Activated CD4-positive, alpha-beta memory T cell treated with anti-CD3 and anti-CD28 coated beads, Interleukin-2, amount 10 ng/mL, durations not matched to agents 7 days and 5 days (primary cell): Measurements from ENCODE around the gene C8G. TPM values are rescaled to one million over a fixed set of nuclear protein-coding genes. Genes with fewer than 3 reads are reported as not detected.

Source experiments
- CTCF ChIA-PET: fragments of 350-600 bp; sonication (Branson Sonifier 250); formaldehyde crosslinking; loops from one replicate; lab custom pipeline; 2021; ENCODE audit warnings: antibody characterized with exemption, inconsistent platforms; lab: Charles Lee
- POLR2A ChIA-PET: fragments of 350-600 bp; sonication (Branson Sonifier 250); formaldehyde crosslinking; loops from one replicate; lab custom pipeline; 2021; ENCODE audit warnings: antibody characterized with exemption; lab: Charles Lee
- DNase-seq: peaks from one replicate; pipeline ENCODE4 v3.0.0-alpha.2; 2020
- H3K27ac Mint-ChIP-seq: one replicate; pipeline ENCODE4 v1.8.0; 2021; ENCODE audit warnings: mild to moderate bottlenecking, mixed read lengths
- H3K27me3 Mint-ChIP-seq: one replicate; pipeline ENCODE4 v1.8.0; 2021; ENCODE audit warnings: mixed read lengths
- H3K36me3 Mint-ChIP-seq: one replicate; pipeline ENCODE4 v1.8.0; 2021; ENCODE audit warnings: low read depth, mixed read lengths
- H3K4me1 Mint-ChIP-seq: one replicate; pipeline ENCODE4 v1.8.0; 2021; ENCODE audit warnings: mixed read lengths
- H3K4me3 Mint-ChIP-seq: one replicate; pipeline ENCODE4 v1.8.0; 2021; ENCODE audit warnings: mild to moderate bottlenecking, mixed read lengths
- H3K9me3 Mint-ChIP-seq: one replicate; pipeline ENCODE4 v1.8.0; 2021; ENCODE audit warnings: mixed read lengths
- total RNA-seq, 2 experiments: library from RNA; stranded (reverse); gene quantifications; one replicate each; pipeline ENCODE4 v1.2.3, GENCODE V29; 2021

The C8G gene
- total RNA-seq, 2 experiments from 2014 or later = 1.5 to 3.2 TPM

DNA sequence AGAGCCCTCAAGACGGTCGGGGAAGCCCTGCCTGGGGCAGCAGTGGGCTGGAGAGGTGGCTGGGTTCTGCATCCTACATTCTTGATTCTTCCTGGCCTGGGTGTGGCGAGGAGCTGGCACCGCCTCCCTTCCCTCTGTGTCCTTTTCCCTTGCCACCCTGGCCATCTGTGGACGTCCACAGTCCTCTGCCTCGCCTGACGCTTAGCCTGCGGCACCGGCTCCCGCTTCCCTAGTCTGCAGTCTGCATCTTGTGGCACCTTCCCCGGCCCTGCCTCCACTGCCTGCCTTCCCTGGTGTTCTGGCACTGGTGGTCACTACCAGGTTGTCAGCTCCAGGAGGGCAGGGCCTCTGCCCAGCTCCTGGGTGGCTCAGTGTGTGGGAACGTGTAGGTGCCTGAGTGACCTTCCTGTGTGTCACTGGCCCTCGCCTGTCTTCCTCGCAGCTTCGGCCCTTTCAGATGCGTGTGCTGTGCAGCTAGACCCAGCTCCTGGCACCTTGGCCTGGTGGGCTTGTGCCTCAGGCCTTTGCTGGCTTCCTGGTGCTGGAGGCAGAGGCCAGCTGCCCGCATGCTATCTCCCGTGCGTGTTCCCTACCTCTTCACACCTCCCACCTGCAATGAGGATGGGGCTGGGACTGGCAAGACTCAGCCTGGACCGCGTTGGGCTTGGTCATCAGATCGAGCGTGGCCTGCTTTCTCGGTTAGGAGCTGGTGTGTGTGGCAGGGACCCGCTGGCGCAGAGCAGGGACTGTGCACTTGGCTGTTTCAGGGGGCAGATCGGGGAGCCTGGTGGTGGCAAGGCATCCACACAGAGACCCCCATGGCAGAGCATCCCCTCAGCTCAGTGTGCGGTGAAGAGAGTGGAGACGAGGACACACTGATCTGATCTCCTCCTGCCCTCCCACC, 37.8 kb upstream of the C8G start:
- no peak for DNase-seq
- no peak overlapping the region for H3K4me3 Mint-ChIP-seq
- POLR2A ChIA-PET = interaction anchor here (0.5 kb wide), 1 partner anchor 29 kb away, joined by 3 read pairs; no protein-coding TSS in a partner anchor
- no peaks in the 10 kb centered on the region for H3K27me3 Mint-ChIP-seq
- peaks cover 22% of the 10 kb centered on the region for H3K4me1 Mint-ChIP-seq
- H3K9me3 Mint-ChIP-seq = no peaks in the 10 kb centered on the region
- peak overlapping the region; percentile 47 for H3K27ac Mint-ChIP-seq
- peaks cover 58% of the 10 kb centered on the region for H3K36me3 Mint-ChIP-seq
- CTCF ChIA-PET = no interaction called here

DNA sequence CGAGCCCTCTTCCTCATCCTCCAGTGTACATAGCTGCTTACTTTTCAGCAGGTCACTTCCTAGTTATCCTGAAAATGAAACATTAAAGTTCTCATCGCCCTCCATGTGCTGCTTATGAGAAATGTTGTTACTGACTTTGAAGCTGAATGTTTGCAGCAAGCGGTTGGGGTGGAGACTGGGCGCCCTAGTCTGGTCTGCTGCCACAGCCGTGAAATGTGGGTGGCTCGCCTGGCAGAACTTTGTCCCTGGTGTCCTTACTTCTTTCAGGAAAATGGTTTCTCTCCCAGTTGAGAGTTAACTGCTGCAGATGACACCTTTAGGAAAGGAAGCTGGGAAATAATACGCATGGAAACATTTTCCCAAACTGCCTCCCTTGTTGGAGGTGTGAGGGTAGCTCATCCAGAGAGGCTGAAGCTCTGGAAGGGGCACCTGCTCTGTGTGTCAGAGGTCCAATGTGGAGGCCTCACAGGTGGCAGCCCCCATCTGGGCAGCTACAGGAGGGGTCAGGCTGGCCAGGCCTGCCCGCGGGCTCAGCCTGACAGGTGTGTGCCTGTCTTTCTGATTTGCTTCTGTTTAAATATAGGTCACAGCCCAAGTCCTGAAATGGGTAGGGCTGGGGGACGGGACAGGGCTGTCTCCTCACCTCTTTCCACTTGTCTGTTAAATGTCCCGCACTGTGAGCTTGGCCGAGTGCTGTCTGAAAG, 34.7 kb upstream of the C8G start:
- Mint-ChIP-seq H3K27me3 (no peaks in the 10 kb centered on the region), H3K4me1 (peaks cover 5% of the 10 kb centered on the region), H3K4me3 (no peak overlapping the region), H3K27ac (no peak overlapping the region), H3K36me3 (peaks cover 62% of the 10 kb centered on the region), H3K9me3 (no peaks in the 10 kb centered on the region)
- CTCF ChIA-PET = no interaction called here
- DNase-seq = no peak
- POLR2A ChIA-PET = no interaction called here

DNA sequence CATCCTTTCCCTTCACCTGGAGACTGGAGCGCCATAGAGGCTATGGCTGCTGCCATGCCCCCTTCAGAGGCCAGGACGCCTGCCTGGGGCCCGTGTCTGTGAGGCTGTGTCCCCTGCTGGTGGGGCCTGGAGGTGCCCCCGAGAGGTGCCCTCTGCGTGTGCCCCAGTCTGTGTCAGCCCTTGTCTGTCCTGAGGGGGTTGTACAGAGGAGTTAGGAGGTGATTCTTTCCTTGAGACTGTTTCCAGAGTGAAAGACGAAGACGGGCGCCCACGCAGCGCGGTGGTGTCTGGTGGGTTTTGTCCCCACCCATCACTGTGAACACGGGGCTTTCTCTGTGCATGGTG, 34.2 kb upstream of the C8G start:
- Mint-ChIP-seq H3K27ac (no peak overlapping the region), H3K36me3 (peaks cover 62% of the 10 kb centered on the region)
- POLR2A ChIA-PET = no interaction called here

DNA sequence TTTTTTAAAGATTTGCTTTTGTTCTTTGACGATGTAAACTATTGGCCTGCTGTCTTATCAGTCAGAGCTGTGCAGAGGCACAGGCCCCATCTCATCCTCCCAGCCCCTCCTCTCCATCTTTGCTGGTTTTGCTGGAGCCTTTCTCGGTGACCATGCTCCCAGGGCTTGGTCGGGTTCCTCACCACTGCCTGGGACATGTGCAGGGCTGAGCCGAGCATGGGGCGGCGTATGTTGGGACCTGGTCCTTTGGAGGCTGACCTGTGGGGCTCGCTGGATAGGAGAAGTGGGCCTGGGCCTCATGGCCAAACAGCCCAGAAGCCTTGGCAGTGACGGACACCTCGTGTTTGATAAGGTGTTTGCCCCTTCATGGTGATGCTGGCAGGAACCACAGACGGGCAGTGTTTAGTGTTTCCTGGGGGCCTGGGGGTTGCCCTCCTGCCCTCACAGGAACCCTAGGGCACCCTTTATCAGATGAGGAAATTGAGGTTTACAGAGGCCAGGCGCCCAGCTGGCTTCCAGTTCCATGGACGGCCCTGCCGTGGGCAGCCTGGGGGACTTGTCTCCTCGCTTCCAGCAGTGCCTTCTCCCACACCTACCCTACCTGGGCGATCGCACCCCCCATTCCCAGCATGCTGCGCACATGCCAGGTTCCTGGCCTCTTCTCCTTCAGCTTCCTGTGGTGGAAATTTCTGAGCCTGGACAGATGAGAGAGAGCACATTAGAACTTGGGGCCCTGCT, 31.2 kb upstream of the C8G start:
- no peaks in the 10 kb centered on the region for H3K27me3 Mint-ChIP-seq
- POLR2A ChIA-PET = interaction anchor here (1.1 kb wide), 1 partner anchor 25 kb away, joined by 3 read pairs; no protein-coding TSS in a partner anchor
- H3K27ac Mint-ChIP-seq = no peak overlapping the region
- H3K4me3 Mint-ChIP-seq = no peak overlapping the region
- CTCF ChIA-PET = no interaction called here
- peaks cover 12% of the 10 kb centered on the region for H3K4me1 Mint-ChIP-seq
- DNase-seq = no peak
- H3K9me3 Mint-ChIP-seq = no peaks in the 10 kb centered on the region
- H3K36me3 Mint-ChIP-seq = peaks cover 56% of the 10 kb centered on the region

More for the DNA sequence above, 34.2 kb upstream of the C8G start:
- CTCF ChIA-PET = interaction anchor here (0.7 kb wide), 1 partner anchor 175 kb away, joined by 3 read pairs; no protein-coding TSS in a partner anchor
- DNase-seq = no peak
- no peaks in the 10 kb centered on the region for H3K27me3 Mint-ChIP-seq
- H3K4me3 Mint-ChIP-seq = no peak overlapping the region
- no peaks in the 10 kb centered on the region for H3K9me3 Mint-ChIP-seq
- H3K4me1 Mint-ChIP-seq = peaks cover 8% of the 10 kb centered on the region

DNA sequence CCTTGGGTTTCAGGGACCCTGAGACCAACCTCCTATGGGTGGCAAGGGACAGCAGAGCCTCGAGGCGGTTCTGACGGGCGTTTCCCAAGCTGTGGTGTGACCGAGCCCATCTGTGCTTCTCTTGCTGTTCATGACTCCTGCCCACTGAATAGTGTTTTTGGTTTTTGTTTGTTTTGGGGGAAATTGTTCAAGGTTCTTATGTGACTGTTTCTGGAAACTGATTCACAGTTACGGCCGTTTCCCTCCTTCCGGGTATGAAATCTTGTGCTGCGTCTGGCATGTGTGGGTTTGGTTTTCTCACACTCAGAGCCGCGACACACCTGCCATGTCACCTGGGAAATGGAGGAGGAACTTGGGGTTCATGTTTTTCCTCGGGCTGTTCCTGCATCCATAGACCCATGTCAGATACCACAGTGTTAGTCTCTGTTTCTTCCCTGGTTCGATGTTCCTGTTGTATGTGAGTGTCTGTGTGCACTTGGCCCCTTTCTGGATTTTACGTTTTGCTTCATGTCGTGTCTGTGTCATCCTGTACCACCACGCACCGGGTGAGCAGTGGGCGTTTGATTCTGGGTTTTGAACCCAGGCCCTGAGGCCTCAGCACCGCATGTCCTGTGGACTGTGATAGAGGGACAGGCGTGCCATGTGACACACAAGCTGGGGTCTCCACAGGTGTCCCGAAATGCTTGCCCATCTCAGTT, 29.3 kb upstream of the C8G start:
- ChIA-PET POLR2A (interaction anchor here (1.1 kb wide), 1 partner anchor 14 kb away, joined by 3 read pairs; no protein-coding TSS in a partner anchor), CTCF (no interaction called here)
- H3K9me3 Mint-ChIP-seq = no peaks in the 10 kb centered on the region
- H3K27ac Mint-ChIP-seq = no peak overlapping the region
- peaks cover 12% of the 10 kb centered on the region for H3K4me1 Mint-ChIP-seq
- no peaks in the 10 kb centered on the region for H3K27me3 Mint-ChIP-seq
- H3K36me3 Mint-ChIP-seq = peaks cover 53% of the 10 kb centered on the region
- no peak for DNase-seq
- H3K4me3 Mint-ChIP-seq = no peak overlapping the region

DNA sequence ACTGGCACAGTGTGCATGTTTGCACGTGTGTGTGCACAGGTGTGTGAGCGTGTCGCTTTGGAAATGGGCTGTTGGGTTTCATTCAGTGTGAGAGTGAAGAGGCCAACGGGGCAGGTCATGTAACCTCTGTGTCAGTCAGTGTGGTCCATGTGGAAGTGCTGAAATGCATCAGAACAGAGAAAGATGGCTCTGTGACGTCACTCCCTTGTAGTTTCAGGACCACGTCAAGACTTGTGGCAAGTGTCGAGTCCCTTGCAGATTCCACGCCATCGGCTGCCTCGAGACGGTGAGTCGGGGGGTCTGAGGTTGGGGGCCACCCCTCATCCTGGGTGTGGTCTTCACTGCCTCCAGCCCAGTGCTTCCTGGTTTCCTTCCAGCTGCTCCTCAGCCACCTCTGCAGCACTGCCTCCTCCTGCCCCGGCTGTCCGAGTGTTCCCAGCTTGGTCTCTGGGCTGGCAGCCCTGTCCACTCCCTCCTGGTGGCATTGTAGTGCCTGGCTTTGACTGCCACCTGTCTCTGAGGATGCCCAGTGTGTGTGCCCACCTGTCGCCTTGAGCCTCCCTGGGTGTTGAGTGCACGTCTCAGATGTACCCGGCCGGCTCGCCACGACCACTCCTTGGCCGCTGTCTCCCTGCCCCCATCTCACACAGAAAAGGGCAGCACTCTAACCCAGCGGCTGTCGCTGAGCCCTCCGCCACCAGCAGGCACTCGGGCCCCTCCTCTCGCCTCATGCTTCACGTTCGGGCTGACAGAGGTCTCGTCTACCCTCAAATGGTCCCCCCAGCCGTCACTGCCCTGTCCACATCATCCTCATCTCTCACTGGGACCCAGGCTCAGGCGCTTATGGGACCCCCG, 28.5 kb upstream of the C8G start:
- CTCF ChIA-PET = no interaction called here

DNA sequence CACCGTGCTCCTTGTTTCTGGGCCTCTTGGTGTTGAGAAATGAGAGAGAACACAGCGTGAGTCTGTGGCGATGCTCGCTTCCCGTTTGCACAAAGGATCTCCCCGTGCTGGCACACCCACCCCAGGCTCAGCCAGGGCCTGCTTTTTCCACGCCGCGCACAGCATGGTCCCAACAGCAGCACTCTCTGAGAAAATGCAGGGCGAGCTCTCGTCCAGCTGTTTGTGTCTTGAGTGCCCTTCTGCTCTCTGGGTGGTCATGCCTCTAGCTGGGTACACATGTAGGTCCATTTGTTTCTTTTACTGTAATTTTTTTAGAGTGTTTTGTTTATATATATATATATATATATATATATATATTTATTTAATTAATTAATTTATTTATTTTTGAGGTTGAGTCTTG, 27.1 kb upstream of the C8G start:
- Mint-ChIP-seq H3K27ac (no peak overlapping the region), H3K9me3 (no peaks in the 10 kb centered on the region), H3K36me3 (peaks cover 57% of the 10 kb centered on the region), H3K27me3 (no peaks in the 10 kb centered on the region), H3K4me1 (peaks cover 12% of the 10 kb centered on the region), H3K4me3 (no peak overlapping the region)
- CTCF ChIA-PET = interaction anchor here (0.6 kb wide), 1 partner anchor 138 kb away, joined by 3 read pairs; no protein-coding TSS in a partner anchor
- no peak for DNase-seq
- POLR2A ChIA-PET = interaction anchor here (1.0 kb wide), 1 partner anchor 32 kb away, joined by 3 read pairs; the partner anchor contains the start of gene TRAF2

More for the DNA sequence above, 28.5 kb upstream of the C8G start:
- Mint-ChIP-seq H3K27ac (no peak overlapping the region), H3K36me3 (peaks cover 51% of the 10 kb centered on the region), H3K9me3 (no peaks in the 10 kb centered on the region), H3K4me1 (peaks cover 12% of the 10 kb centered on the region), H3K4me3 (no peak overlapping the region), H3K27me3 (no peaks in the 10 kb centered on the region)
- DNase-seq = no peak
- POLR2A ChIA-PET = interaction anchor here (1.1 kb wide), 1 partner anchor 15 kb away, joined by 3 read pairs; no protein-coding TSS in a partner anchor

DNA sequence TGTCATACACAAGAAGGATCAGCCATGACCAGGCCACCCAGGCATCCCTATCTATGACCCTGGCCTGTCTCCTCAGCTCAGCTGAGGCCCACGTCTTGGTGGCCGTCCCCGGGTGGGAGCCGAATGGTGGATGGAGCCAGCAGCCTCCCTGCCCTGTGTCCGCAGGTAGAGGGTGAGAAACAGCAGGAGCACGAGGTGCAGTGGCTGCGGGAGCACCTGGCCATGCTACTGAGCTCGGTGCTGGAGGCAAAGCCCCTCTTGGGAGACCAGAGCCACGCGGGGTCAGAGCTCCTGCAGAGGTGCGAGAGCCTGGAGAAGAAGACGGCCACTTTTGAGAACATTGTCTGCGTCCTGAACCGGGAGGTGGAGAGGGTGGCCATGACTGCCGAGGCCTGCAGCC, 25.0 kb upstream of the C8G start:
- H3K27ac Mint-ChIP-seq = no peak overlapping the region
- POLR2A ChIA-PET = interaction anchor here (0.6 kb wide), 1 partner anchor 55 kb away, joined by 3 read pairs; no protein-coding TSS in a partner anchor
- peaks cover 53% of the 10 kb centered on the region for H3K36me3 Mint-ChIP-seq

DNA sequence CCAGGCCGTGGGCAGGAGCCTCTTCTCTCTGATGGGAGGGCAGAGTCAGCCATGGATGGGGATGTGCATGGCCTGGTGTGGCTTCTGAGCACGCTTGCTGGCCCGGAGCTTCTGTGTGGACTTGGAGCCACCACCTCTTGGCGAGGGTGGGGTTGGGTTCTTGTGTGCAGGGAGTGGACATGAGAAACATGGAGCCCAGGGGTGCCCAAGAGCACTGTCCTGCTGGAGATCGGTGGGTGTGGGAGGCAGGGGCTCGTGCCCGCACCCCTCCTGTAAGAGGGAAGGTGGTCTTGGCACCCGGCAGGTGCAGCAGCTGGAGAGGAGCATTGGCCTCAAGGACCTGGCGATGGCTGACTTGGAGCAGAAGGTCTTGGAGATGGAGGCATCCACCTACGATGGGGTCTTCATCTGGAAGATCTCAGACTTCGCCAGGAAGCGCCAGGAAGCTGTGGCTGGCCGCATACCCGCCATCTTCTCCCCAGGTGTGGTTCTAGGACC, 24.3 kb upstream of the C8G start:
- POLR2A ChIA-PET = interaction anchor here (1.1 kb wide), 1 partner anchor 17 kb away, joined by 3 read pairs; no protein-coding TSS in a partner anchor
- Mint-ChIP-seq H3K9me3 (no peaks in the 10 kb centered on the region), H3K4me3 (no peak overlapping the region), H3K36me3 (peaks cover 51% of the 10 kb centered on the region), H3K4me1 (peaks cover 9% of the 10 kb centered on the region), H3K27me3 (no peaks in the 10 kb centered on the region), H3K27ac (no peak overlapping the region)
- CTCF ChIA-PET = interaction anchor here (0.6 kb wide), 1 partner anchor 487 kb away, joined by 3 read pairs; no protein-coding TSS in a partner anchor
- no peak for DNase-seq

More for the DNA sequence above, 25.0 kb upstream of the C8G start:
- no peak for DNase-seq
- CTCF ChIA-PET = no interaction called here
- Mint-ChIP-seq H3K4me1 (peaks cover 14% of the 10 kb centered on the region), H3K4me3 (no peak overlapping the region), H3K9me3 (no peaks in the 10 kb centered on the region), H3K27me3 (no peaks in the 10 kb centered on the region)

DNA sequence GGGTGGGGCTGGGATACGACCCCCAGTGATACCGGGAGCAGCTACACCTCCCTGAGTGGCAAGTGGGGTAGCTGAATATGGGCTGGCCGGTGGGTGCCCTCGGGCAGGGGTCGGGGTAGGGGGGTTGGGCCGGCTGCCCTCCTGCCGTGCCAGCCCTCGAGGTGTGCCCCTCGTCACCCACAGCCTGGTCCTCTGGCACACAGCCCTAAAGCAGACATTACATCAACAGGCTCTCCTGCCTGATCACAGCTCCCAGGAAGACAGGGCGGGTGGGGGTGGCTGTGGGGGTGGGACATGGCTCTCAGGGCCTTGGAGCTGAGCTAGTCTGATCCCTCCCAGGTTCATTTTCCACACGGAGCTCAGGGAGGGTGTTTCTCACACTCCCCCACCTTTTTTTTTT, 23.7 kb upstream of the C8G start:
- POLR2A ChIA-PET = interaction anchor here (1.1 kb wide), 1 partner anchor 16 kb away, joined by 3 read pairs; no protein-coding TSS in a partner anchor
- DNase-seq = no peak
- peaks cover 5% of the 10 kb centered on the region for H3K4me1 Mint-ChIP-seq
- H3K36me3 Mint-ChIP-seq = peaks cover 48% of the 10 kb centered on the region
- CTCF ChIA-PET = interaction anchor here (0.6 kb wide), 1 partner anchor 487 kb away, joined by 3 read pairs; no protein-coding TSS in a partner anchor
- no peak overlapping the region for H3K27ac Mint-ChIP-seq
- no peak overlapping the region for H3K4me3 Mint-ChIP-seq
- H3K9me3 Mint-ChIP-seq = no peaks in the 10 kb centered on the region
- H3K27me3 Mint-ChIP-seq = no peaks in the 10 kb centered on the region

DNA sequence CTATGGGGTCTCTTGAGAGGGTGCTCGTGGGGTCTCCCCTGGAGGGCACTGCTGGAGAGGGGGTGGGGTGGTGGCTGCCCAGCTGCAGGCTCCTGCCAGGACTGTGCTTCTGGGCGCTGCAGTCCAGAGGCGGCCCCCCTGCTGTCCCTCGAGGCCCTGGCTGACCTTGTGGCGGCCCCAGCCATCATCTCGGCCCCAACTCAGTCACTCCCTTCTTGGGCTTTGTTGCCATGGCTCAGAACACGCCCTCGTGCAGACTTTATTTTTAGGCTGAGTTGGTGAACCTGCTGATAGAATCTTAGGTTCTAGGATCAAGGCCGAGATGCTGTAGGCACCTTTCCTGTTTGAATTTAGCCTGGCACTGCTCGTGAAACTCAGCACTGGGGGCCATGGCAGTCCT, 23.3 kb upstream of the C8G start:
- ChIA-PET POLR2A (no interaction called here), CTCF (no interaction called here)
- Mint-ChIP-seq H3K27ac (no peak overlapping the region), H3K36me3 (peaks cover 48% of the 10 kb centered on the region), H3K9me3 (no peaks in the 10 kb centered on the region), H3K4me1 (peaks cover 5% of the 10 kb centered on the region), H3K27me3 (no peaks in the 10 kb centered on the region), H3K4me3 (no peak overlapping the region)
- no peak for DNase-seq
